HepG2 (cell line): ENCODE measurements around the gene AGER. TPM values are rescaled to one million over a fixed set of nuclear protein-coding genes. Genes with fewer than 3 reads are reported as not detected.

ENCODE experiments used
- ADNP ChIP-seq: sonication (generic); formaldehyde crosslinking; IDR thresholded peaks from 2 replicates; pipeline ENCODE4 v1.4.0; 2020; ENCODE audit warnings: missing genetic modification reagents
- AHR ChIP-seq: IDR thresholded peaks from 2 replicates; pipeline ENCODE4 v1.6.1; 2018; ENCODE audit warnings: missing genetic modification reagents, missing compliant biosample characterization
- ELF3 ChIP-seq: IDR thresholded peaks from 2 replicates; pipeline ENCODE4 v1.6.1; 2016; ENCODE audit warnings: missing genetic modification reagents, missing compliant biosample characterization
- ERF ChIP-seq: IDR thresholded peaks from 2 replicates; pipeline ENCODE4 v1.6.1; 2018; ENCODE audit warnings: missing biosample characterization, missing genetic modification reagents
- ETV5 ChIP-seq: IDR thresholded peaks from 2 replicates; pipeline ENCODE4 v1.6.1; 2018; ENCODE audit warnings: missing biosample characterization, missing genetic modification reagents, inconsistent platforms, borderline replicate concordance
- EZH2 ChIP-seq: conservative IDR thresholded peaks from 2 replicates; pipeline ENCODE4 v1.6.1; 2012; ENCODE audit warnings: mild to moderate bottlenecking, low read depth, low read length, moderate library complexity
- IRF2 ChIP-seq: IDR thresholded peaks from 2 replicates; pipeline ENCODE4 v1.6.1; 2018; ENCODE audit warnings: missing genetic modification reagents, missing compliant biosample characterization
- MAFK ChIP-seq, 2 experiments: IDR thresholded peaks in 1 of 2; conservative IDR thresholded peaks in 1 of 2; 2 replicates each; pipeline ENCODE4 v1.6.1; 2011; ENCODE audit warnings: improper control_type of control experiment in 2 of 2, low read length in 2 of 2
- MBNL3 ChIP-seq: fragments of 250-450 bp; sonication (Bioruptor Pico); conservative IDR thresholded peaks from 2 replicates; pipeline ENCODE4 v1.8.0; 2022; ENCODE audit warnings: mild to moderate bottlenecking, inconsistent platforms
- MIER3 ChIP-seq: IDR thresholded peaks from 2 replicates; pipeline ENCODE4 v1.6.1; 2016; ENCODE audit warnings: missing compliant biosample characterization, borderline replicate concordance
- NCOA1 ChIP-seq: sonication (generic); formaldehyde crosslinking; IDR thresholded peaks from 2 replicates; pipeline ENCODE4 v1.9.0; 2021; ENCODE audit warnings: missing genetic modification reagents
- NR2F1 ChIP-seq, 2 experiments: fragments of 450-650 bp in 1 of 2; formaldehyde crosslinking in 1 of 2; IDR thresholded peaks; 2 replicates each; pipeline versions ENCODE4 v1.5.0 to v1.6.1; 2016 to 2020; ENCODE audit warnings: mild to moderate bottlenecking in 1 of 2, missing compliant biosample characterization in 1 of 2, missing genetic modification reagents in 1 of 2, moderate library complexity in 1 of 2
- ONECUT2 ChIP-seq: sonication (generic); formaldehyde crosslinking; IDR thresholded peaks from 2 replicates; pipeline ENCODE4 v1.4.0; 2020; ENCODE audit warnings: missing genetic modification reagents
- RCOR2 ChIP-seq: IDR thresholded peaks from 2 replicates; pipeline ENCODE4 v1.6.1; 2016; ENCODE audit warnings: missing biosample characterization, missing genetic modification reagents
- SMYD3 ChIP-seq: sonication (generic); formaldehyde crosslinking; IDR thresholded peaks from 2 replicates; pipeline ENCODE4 v1.8.1; 2023; ENCODE audit warnings: mild to moderate bottlenecking, missing genetic modification reagents
- SNAI1 ChIP-seq: sonication (generic); formaldehyde crosslinking; IDR thresholded peaks from 2 replicates; pipeline ENCODE4 v1.5.0; 2020; ENCODE audit warnings: mild to moderate bottlenecking, missing genetic modification reagents, borderline replicate concordance
- SNRNP70 ChIP-seq: fragments of 200-400 bp; formaldehyde crosslinking; IDR thresholded peaks from 2 replicates; pipeline ENCODE4 v1.6.1; 2017; ENCODE audit warnings: mild to moderate bottlenecking, low read depth, low read length, moderate library complexity
- SRSF4 ChIP-seq: fragments of 200-400 bp; formaldehyde crosslinking; IDR thresholded peaks from one replicate; pipeline ENCODE4 v1.6.1; 2018; ENCODE audit warnings: mild to moderate bottlenecking, low read depth, low read length, moderate library complexity; ENCODE audit not compliant: poor library complexity, severe bottlenecking
- TARDBP ChIP-seq: sonication (generic); formaldehyde crosslinking; IDR thresholded peaks from 2 replicates; pipeline ENCODE4 v1.8.0; 2022; ENCODE audit warnings: mild to moderate bottlenecking, missing genetic modification reagents
- YY1 ChIP-seq: IDR thresholded peaks from 2 replicates; pipeline ENCODE4 v1.6.1; 2011; ENCODE audit warnings: low read length, low read depth, moderate library complexity, mild to moderate bottlenecking; ENCODE audit not compliant: insufficient read depth, insufficient replicate concordance
- ZFY ChIP-seq: sonication (generic); formaldehyde crosslinking; IDR thresholded peaks from 2 replicates; pipeline ENCODE4 v1.4.0; 2020; ENCODE audit warnings: missing genetic modification reagents
- ZNF335 ChIP-seq: sonication (generic); formaldehyde crosslinking; IDR thresholded peaks from 2 replicates; pipeline ENCODE4 v1.4.0; 2020; ENCODE audit warnings: missing genetic modification reagents
- ZNF746 ChIP-seq: sonication (generic); formaldehyde crosslinking; IDR thresholded peaks from 2 replicates; pipeline ENCODE4 v1.8.0; 2022; ENCODE audit warnings: mild to moderate bottlenecking, missing genetic modification reagents
- ZNF772 ChIP-seq: sonication (generic); formaldehyde crosslinking; IDR thresholded peaks from 2 replicates; pipeline ENCODE4 v1.5.0; 2020; ENCODE audit warnings: mild to moderate bottlenecking, missing genetic modification reagents
- ZNF773 ChIP-seq: sonication (generic); formaldehyde crosslinking; IDR thresholded peaks from 2 replicates; pipeline ENCODE4 v1.4.0; 2020; ENCODE audit warnings: missing genetic modification reagents, borderline replicate concordance
- ZNF790 ChIP-seq: sonication (generic); formaldehyde crosslinking; IDR thresholded peaks from 2 replicates; pipeline ENCODE4 v1.8.0; 2022; ENCODE audit warnings: missing genetic modification reagents, mild to moderate bottlenecking, borderline replicate concordance
- polyA plus RNA-seq, 8 experiments: library from polyadenylated mRNA; depleted of rRNA in 3 of 8; stranded (reverse) in 7 of 8; unstranded in 1 of 8; fragments of >200 nt; fragmentation: Illumina TruSeq in 4 of 8; extraction: Trizol in 4 of 8; gene quantifications; 2 replicates each; pipeline versions ENCODE4 v1.2.1 to v1.2.3, GENCODE V29; 2011 to 2016; ENCODE audit warnings: low read depth in 4 of 8, missing spikeins in 1 of 8, mixed read lengths in 1 of 8; ENCODE audit not compliant: insufficient read depth in 1 of 8
- total RNA-seq, 5 experiments: library from RNA; depleted of rRNA; stranded (reverse); fragments of >200 nt; fragmentation: Illumina TruSeq; extraction: Trizol; gene quantifications; 2 replicates each; pipeline ENCODE4 v1.2.3, GENCODE V29; 2016; ENCODE audit warnings: low read depth in 1 of 5
- TF ChIP-seq, protein P1 (sequence below): sonication (generic); formaldehyde crosslinking; IDR thresholded peaks from 2 replicates; pipeline ENCODE4 v1.8.1; 2023; ENCODE audit warnings: mild to moderate bottlenecking, missing genetic modification reagents
- TF ChIP-seq, protein P2 (sequence below): IDR thresholded peaks from 2 replicates; pipeline ENCODE4 v1.6.1; 2012; ENCODE audit warnings: low read depth, low read length, improper control_type of control experiment
- TF ChIP-seq, protein P3 (sequence below): conservative IDR thresholded peaks from 2 replicates; pipeline ENCODE4 v1.6.1; 2018; ENCODE audit warnings: missing genetic modification reagents

Gene AGER
- total and polyA plus RNA-seq, 2 of the 13 experiments (the other 11 are each of a cell fraction or from before 2014, with no cell fraction given): 1.9 to 5.1 TPM

DNA sequence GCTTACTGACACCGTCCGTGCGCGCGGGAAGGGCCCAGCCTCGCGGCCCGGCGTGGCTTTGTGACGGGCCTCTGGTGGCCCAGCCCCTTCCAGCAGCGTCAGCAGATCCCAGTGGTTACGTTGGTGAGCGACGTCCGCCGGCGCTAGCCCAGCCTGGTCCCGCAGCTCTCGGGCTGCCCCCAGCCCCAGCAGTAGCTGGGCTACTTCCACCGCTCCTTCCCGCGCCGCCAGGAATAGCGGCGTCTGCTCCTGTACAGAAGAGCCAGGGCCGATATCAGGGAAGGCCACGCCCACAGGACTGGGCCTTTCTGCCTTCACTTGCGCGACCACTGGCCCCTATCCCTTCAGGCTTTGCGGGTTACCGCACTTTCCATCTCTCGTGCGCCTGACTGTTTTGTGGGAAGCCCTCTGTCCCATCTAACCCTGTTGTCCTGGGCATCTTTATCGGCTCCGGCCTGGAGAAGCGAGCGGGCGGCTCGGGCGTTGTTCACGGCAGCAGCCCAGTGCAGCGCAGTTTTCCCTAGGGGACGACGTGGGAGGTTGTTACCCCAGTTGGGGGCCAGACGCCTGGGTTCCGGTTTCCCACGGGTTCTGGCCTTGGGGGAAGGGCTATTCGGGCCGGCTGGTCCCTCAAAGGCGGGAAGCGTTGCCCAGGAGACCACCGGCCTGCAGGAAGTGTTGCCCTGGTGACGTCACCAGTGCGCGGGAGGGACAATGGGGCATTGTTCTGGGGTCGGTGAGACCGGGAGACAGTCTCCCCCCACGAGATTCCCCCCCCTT lies 12.0 kb upstream of the AGER start (continued):
- no peak for TF ChIP-seq SRSF4
- peak; percentile 95 for TF ChIP-seq ERF
- TF ChIP-seq EZH2: no peak
- peak; percentile 71; the same call in 1 of the 2 replicates for TF ChIP-seq ELF3
- TF ChIP-seq AHR (CRISPR knock-in tag): peak; percentile 54; the same call in 1 of the 2 replicates
- TF ChIP-seq, protein P1, sequence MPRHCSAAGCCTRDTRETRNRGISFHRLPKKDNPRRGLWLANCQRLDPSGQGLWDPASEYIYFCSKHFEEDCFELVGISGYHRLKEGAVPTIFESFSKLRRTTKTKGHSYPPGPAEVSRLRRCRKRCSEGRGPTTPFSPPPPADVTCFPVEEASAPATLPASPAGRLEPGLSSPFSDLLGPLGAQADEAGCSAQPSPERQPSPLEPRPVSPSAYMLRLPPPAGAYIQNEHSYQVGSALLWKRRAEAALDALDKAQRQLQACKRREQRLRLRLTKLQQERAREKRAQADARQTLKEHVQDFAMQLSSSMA (CRISPR knock-in tag): no peak; the same call in 1 of the 2 replicates
- TF ChIP-seq ZNF335 (CRISPR knock-in tag): peak; percentile 96
- peak; percentile 92 to 98 for TF ChIP-seq MAFK (conservative IDR thresholded peaks at IDR 0.05 in 1 of 2, IDR thresholded peaks at IDR 0.05 in 1 of 2; ENCODE audit: low read length in 2 of 2)
- no peak for TF ChIP-seq RCOR2 (CRISPR knock-in tag)
- TF ChIP-seq ETV5 (CRISPR knock-in tag): peak; percentile 77
- TF ChIP-seq ZFY (CRISPR knock-in tag): peak; percentile 94
- TF ChIP-seq YY1: peak; percentile 46
- TF ChIP-seq ADNP (CRISPR knock-in tag): no peak
- TF ChIP-seq ONECUT2 (CRISPR knock-in tag): no peak
- TF ChIP-seq SNRNP70: no peak
- TF ChIP-seq SNAI1 (CRISPR knock-in tag): no peak
- TF ChIP-seq SMYD3 (CRISPR knock-in tag): no peak
- peak; percentile 23; the same call in 1 of the 2 replicates for TF ChIP-seq TARDBP (CRISPR knock-in tag)
- no peak for TF ChIP-seq MBNL3 (CRISPR knock-in tag)
- TF ChIP-seq, protein P2, sequence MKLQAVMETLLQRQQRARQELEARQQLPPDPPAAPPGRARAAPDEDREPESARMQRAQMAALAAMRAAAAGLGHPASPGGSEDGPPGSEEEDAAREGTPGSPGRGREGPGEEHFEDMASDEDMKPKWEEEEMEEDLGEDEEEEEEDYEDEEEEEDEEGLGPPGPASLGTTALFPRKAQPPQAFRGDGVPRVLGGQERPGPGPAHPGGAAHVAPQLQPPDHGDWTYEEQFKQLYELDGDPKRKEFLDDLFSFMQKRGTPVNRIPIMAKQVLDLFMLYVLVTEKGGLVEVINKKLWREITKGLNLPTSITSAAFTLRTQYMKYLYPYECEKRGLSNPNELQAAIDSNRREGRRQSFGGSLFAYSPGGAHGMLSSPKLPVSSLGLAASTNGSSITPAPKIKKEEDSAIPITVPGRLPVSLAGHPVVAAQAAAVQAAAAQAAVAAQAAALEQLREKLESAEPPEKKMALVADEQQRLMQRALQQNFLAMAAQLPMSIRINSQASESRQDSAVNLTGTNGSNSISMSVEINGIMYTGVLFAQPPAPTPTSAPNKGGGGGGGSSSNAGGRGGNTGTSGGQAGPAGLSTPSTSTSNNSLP: no peak
- peak; percentile 65 for TF ChIP-seq ZNF746 (CRISPR knock-in tag)
- TF ChIP-seq ZNF772: peak; percentile 82
- 0 out of 2 replicates have a peak, but pooled peaks have one; percentile 86 for TF ChIP-seq MIER3 (CRISPR knock-in tag)
- TF ChIP-seq ZNF790 (CRISPR knock-in tag): 0 out of 2 replicates have a peak, but pooled peaks have one; percentile 66
- no peak; the same call in 1 of the 2 replicates for TF ChIP-seq IRF2 (CRISPR knock-in tag)
- peak; percentile 18; the same call in 1 of the 2 replicates for TF ChIP-seq ZNF773 (CRISPR knock-in tag)
- TF ChIP-seq, protein P3, sequence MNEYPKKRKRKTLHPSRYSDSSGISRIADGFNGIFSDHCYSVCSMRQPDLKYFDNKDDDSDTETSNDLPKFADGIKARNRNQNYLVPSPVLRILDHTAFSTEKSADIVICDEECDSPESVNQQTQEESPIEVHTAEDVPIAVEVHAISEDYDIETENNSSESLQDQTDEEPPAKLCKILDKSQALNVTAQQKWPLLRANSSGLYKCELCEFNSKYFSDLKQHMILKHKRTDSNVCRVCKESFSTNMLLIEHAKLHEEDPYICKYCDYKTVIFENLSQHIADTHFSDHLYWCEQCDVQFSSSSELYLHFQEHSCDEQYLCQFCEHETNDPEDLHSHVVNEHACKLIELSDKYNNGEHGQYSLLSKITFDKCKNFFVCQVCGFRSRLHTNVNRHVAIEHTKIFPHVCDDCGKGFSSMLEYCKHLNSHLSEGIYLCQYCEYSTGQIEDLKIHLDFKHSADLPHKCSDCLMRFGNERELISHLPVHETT (CRISPR knock-in tag): peak; percentile 86
- no peak for TF ChIP-seq NR2F1 (CRISPR knock-in tag; IDR thresholded peaks at IDR 0.05)
- no peak; the same call in 1 of the 2 replicates for TF ChIP-seq NCOA1 (CRISPR knock-in tag)
